AG08396 (cell line): Measurements from ENCODE around the gene RRP36.
"Not testable (repeated sequence)": the region's sequence is repeated elsewhere in the genome, so short reads cannot be mapped to it uniquely, and the experiment has no call there.

Experiments
- DNase-seq: peaks from one replicate; pipeline ENCODE4 v3.0.0; 2012; ENCODE audit warnings: low spot score, mixed read lengths

RRP36 gene

GRCh38 chr6:43021270-43022047 is at the start of gene RRP36:
RRP36 (plus strand) TSS chr6:43021623; CDS start chr6:43021655, 32 bp downstream.
- DNase-seq = peak; percentile 90

GRCh38 chr6:42971746-42972327 is 49.6 kb upstream of the RRP36 start:
- DNase-seq = no peak

GRCh38 chr6:42973926-42974325 is 47.5 kb upstream of the RRP36 start:
- no peak for DNase-seq

GRCh38 chr6:42974919-42975505 is 46.4 kb upstream of the RRP36 start:
- no peak for DNase-seq

- peak; percentile 58 for DNase-seq
Measured at GRCh38 chr6:42978487-42978838, 43.0 kb upstream of the RRP36 start.

GRCh38 chr6:42978839-42979522 is 42.4 kb upstream of the RRP36 start, which contains the start of gene PEX6:
PEX6 (minus strand) TSS chr6:42979181; CDS start chr6:42979150, 31 bp downstream.
- DNase-seq = peak; percentile 90

- peak; percentile 57 for DNase-seq
Measured at GRCh38 chr6:42979523-42980177, 41.8 kb upstream of the RRP36 start.

GRCh38 chr6:42981836-42982235 is 39.6 kb upstream of the RRP36 start:
- no peak for DNase-seq

- DNase-seq = peak; percentile 98
Measured at GRCh38 chr6:42984001-42984923, 37.2 kb upstream of the RRP36 start, which contains the start of gene PPP2R5D. PPP2R5D (plus strand) TSS chr6:42984570; CDS start chr6:42984678, 108 bp downstream.

GRCh38 chr6:42984924-42985475 is 36.4 kb upstream of the RRP36 start:
- DNase-seq = peak; percentile 21

GRCh38 chr6:42987533-42988451 is 33.6 kb upstream of the RRP36 start:
- DNase-seq = no peak

GRCh38 chr6:42988486-42989020 is 32.9 kb upstream of the RRP36 start:
- DNase-seq = peak; percentile 30

GRCh38 chr6:42989923-42990322 is 31.5 kb upstream of the RRP36 start:
- no peak for DNase-seq

GRCh38 chr6:42993445-42993844 is 28.0 kb upstream of the RRP36 start:
- DNase-seq = no peak

GRCh38 chr6:42996513-42996912 is 24.9 kb upstream of the RRP36 start:
- no peak for DNase-seq

GRCh38 chr6:42998205-42998604 is 23.2 kb upstream of the RRP36 start:
- not testable (repeated sequence) for DNase-seq

- DNase-seq = no peak
Measured at GRCh38 chr6:43001843-43002242, 19.6 kb upstream of the RRP36 start.

GRCh38 chr6:43005844-43006243 is 15.6 kb upstream of the RRP36 start:
- no peak for DNase-seq

- no peak for DNase-seq
Measured at GRCh38 chr6:43006251-43006650, 15.2 kb upstream of the RRP36 start.
